Trophoblast cell (in vitro differentiated cells and primary cell): ENCODE results near the gene GPC4.

Source experiments
- DNase-seq, 2 donors: peaks; one replicate each; pipeline ENCODE4 v3.0.0-alpha.2; 2016
- H2AFZ ChIP-seq: 2 replicates; pipeline ENCODE4 v1.6.1; 2013; ENCODE audit warnings: low read length, moderate library complexity, mild to moderate bottlenecking; ENCODE audit not compliant: insufficient read depth, poor library complexity
- H2AK5ac ChIP-seq: 2 replicates; pipeline ENCODE4 v1.6.1; 2013; ENCODE audit warnings: mild to moderate bottlenecking, low read length
- H2BK120ac ChIP-seq: 2 replicates; pipeline ENCODE4 v1.6.1; 2013; ENCODE audit warnings: low read length, mild to moderate bottlenecking, moderate library complexity; ENCODE audit not compliant: insufficient read depth, poor library complexity
- H2BK12ac ChIP-seq: 2 replicates; pipeline ENCODE4 v1.6.1; 2013; ENCODE audit warnings: mild to moderate bottlenecking, low read length, moderate library complexity
- H2BK5ac ChIP-seq: 2 replicates; pipeline ENCODE4 v1.6.1; 2013; ENCODE audit warnings: low read length, low read depth, moderate library complexity, mild to moderate bottlenecking; ENCODE audit not compliant: poor library complexity
- H3K14ac ChIP-seq: 2 replicates; pipeline ENCODE4 v1.6.1; 2013; ENCODE audit warnings: mild to moderate bottlenecking, low read length
- H3K18ac ChIP-seq: 2 replicates; pipeline ENCODE4 v1.6.1; 2013; ENCODE audit warnings: mild to moderate bottlenecking, low read length
- H3K23ac ChIP-seq: 2 replicates; pipeline ENCODE4 v1.6.1; 2013; ENCODE audit warnings: low read length
- H3K27ac ChIP-seq: 2 replicates; pipeline ENCODE4 v1.5.1; 2013; ENCODE audit warnings: low read depth, mild to moderate bottlenecking, inconsistent platforms, low read length, moderate library complexity
- H3K27me3 ChIP-seq: 2 replicates; pipeline ENCODE4 v1.6.1; 2013; ENCODE audit warnings: inconsistent platforms, mild to moderate bottlenecking, low read length, moderate library complexity; ENCODE audit not compliant: insufficient read depth
- H3K36me3 ChIP-seq, 2 experiments: 1 replicate in 1 of 2; 2 replicates in 1 of 2; pipeline ENCODE4 v1.6.1; 2013; ENCODE audit warnings: low read length in 2 of 2, mild to moderate bottlenecking in 2 of 2, moderate library complexity in 1 of 2; ENCODE audit not compliant: insufficient read depth in 2 of 2, control insufficient read depth in 1 of 2
- H3K4ac ChIP-seq: 2 replicates; pipeline ENCODE4 v1.6.1; 2013; ENCODE audit warnings: low read depth, mild to moderate bottlenecking, low read length, moderate library complexity
- H3K4me1 ChIP-seq, 2 experiments: 1 replicate in 1 of 2; 2 replicates in 1 of 2; pipeline ENCODE4 v1.6.1; 2013; ENCODE audit warnings: low read length in 2 of 2, mild to moderate bottlenecking in 2 of 2, moderate library complexity in 1 of 2; ENCODE audit not compliant: insufficient read depth in 2 of 2, control insufficient read depth in 1 of 2
- H3K4me2 ChIP-seq: 2 replicates; pipeline ENCODE4 v1.6.1; 2013; ENCODE audit warnings: inconsistent platforms, mild to moderate bottlenecking, low read length, moderate library complexity
- H3K4me3 ChIP-seq: 2 replicates; pipeline ENCODE4 v1.5.1; 2013; ENCODE audit warnings: mild to moderate bottlenecking, low read depth, low read length, inconsistent platforms
- H3K79me1 ChIP-seq: one replicate; pipeline ENCODE4 v1.6.1; 2013; ENCODE audit warnings: low read length
- H3K79me2 ChIP-seq: 2 replicates; pipeline ENCODE4 v1.6.1; 2013; ENCODE audit warnings: low read length, mild to moderate bottlenecking; ENCODE audit not compliant: control insufficient read depth, insufficient read depth, poor library complexity
- H3K9ac ChIP-seq: 2 replicates; pipeline ENCODE4 v1.6.1; 2013; ENCODE audit warnings: mild to moderate bottlenecking, low read length
- H3K9me3 ChIP-seq: 2 replicates; pipeline ENCODE4 v1.6.1; 2013; ENCODE audit warnings: low read depth, mild to moderate bottlenecking, control low read depth, inconsistent platforms, low read length; ENCODE audit not compliant: insufficient read depth
- H4K12ac ChIP-seq: 2 replicates; pipeline ENCODE4 v1.6.1; 2013; ENCODE audit warnings: low read depth, mild to moderate bottlenecking, low read length, moderate library complexity
- H4K8ac ChIP-seq: 2 replicates; pipeline ENCODE4 v1.6.1; 2013; ENCODE audit warnings: low read depth, mild to moderate bottlenecking, low read length, moderate library complexity
- H4K91ac ChIP-seq: one replicate; pipeline ENCODE4 v1.6.1; 2013; ENCODE audit warnings: low read depth, mild to moderate bottlenecking, low read length, moderate library complexity
- WGBS: extraction: QIAGEN DNeasy Blood & Tissue Kit; methylation state at CpG from one replicate; pipeline ENCODE4 v1.1.7; 2013; ENCODE audit warnings: missing lambda C conversion rate; ENCODE audit not compliant: insufficient read length, insufficient coverage; ENCODE audit errors: extremely low coverage; 5-methylcytosine and 5-hydroxymethylcytosine counted together

Gene GPC4

GRCh38 chrX:133374874-133375387 is 40.4 kb downstream of the GPC4 start:
- Histone ChIP-seq H3K9ac (no peak overlapping the region), H4K91ac (no peak overlapping the region), H3K4me1 (no peaks in the 10 kb centered on the region), H3K36me3 (peaks cover 0 to 2% of the 10 kb centered on the region in 2 experiments), H4K8ac (no peak overlapping the region), H2AK5ac (no peak overlapping the region), H3K18ac (no peak overlapping the region), H3K9me3 (no peaks in the 10 kb centered on the region), H3K27me3 (no peaks in the 10 kb centered on the region), H2BK120ac (no peak overlapping the region), H3K79me1 (no peaks in the 10 kb centered on the region), H3K4me3 (no peak overlapping the region), H2BK5ac (no peak overlapping the region), H3K4ac (no peak overlapping the region), H3K79me2 (no peaks in the 10 kb centered on the region), H3K14ac (no peak overlapping the region), H3K4me2 (no peak overlapping the region), H3K27ac (no peak overlapping the region), H4K12ac (no peak overlapping the region), H2BK12ac (no peak overlapping the region), H3K23ac (no peak overlapping the region), H2AFZ (no peak overlapping the region)
- WGBS: no CpG with 5 or more reads among the region's 2 CpGs
- no peak for DNase-seq

- H4K91ac ChIP-seq: no peak overlapping the region
- no peak overlapping the region for H3K9ac ChIP-seq
- H3K14ac ChIP-seq: no peak overlapping the region
- no CpG with 5 or more reads among the region's 2 CpGs for WGBS
- H3K9me3 ChIP-seq: no peaks in the 10 kb centered on the region
- H3K23ac ChIP-seq: no peak overlapping the region
- no peak overlapping the region for H3K4me3 ChIP-seq
- H3K27ac ChIP-seq: no peak overlapping the region
- H3K18ac ChIP-seq: no peak overlapping the region
- no peak overlapping the region for H3K4ac ChIP-seq
- H3K79me2 ChIP-seq: no peaks in the 10 kb centered on the region
- H3K36me3 ChIP-seq: peaks cover 0 to 2% of the 10 kb centered on the region in 2 experiments
- no peak overlapping the region for H4K12ac ChIP-seq
- no peak overlapping the region for H2BK120ac ChIP-seq
- H3K4me1 ChIP-seq: no peaks in the 10 kb centered on the region
- no peak overlapping the region for H2BK5ac ChIP-seq
- H2BK12ac ChIP-seq: no peak overlapping the region
- H4K8ac ChIP-seq: no peak overlapping the region
- no peak overlapping the region for H2AFZ ChIP-seq
- H3K79me1 ChIP-seq: no peaks in the 10 kb centered on the region
- no peak for DNase-seq
- no peak overlapping the region for H3K4me2 ChIP-seq
- no peaks in the 10 kb centered on the region for H3K27me3 ChIP-seq
- no peak overlapping the region for H2AK5ac ChIP-seq
Measured at GRCh38 chrX:133373386-133374079, 41.8 kb downstream of the GPC4 start.

DNA sequence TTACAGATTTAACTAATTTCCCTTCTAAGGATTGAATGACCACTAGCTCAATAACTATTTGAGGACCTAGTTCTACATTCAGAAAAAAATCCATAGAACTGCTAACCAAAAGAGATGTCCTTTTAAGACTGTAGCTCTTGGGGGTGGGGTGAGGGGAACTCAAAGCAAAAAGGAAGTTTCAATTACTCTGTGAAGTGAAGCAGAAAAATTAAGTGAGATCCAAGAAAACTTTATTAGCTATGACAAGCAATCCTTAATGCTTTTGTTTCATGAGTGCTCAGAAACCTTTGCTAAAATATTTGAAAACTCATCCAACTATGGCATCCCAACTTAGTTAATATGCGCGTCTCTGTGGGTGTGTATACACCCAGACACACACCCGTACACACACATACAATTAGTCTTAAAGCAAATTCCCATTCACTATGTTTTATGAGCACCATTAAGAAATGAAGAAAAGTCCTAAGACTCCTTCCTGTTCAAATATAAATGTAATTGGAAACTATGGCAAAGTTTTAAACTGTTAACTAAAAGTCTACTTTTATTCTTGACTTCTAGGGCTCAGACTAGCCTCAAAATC is 44.5 kb downstream of the GPC4 start:
- Histone ChIP-seq H3K4ac (no peak overlapping the region), H3K36me3 (no peaks in the 10 kb centered on the region), H2AK5ac (no peak overlapping the region), H4K8ac (no peak overlapping the region), H4K12ac (no peak overlapping the region), H4K91ac (no peak overlapping the region), H3K27me3 (no peaks in the 10 kb centered on the region), H2BK5ac (no peak overlapping the region), H3K18ac (no peak overlapping the region), H3K23ac (no peak overlapping the region), H2BK120ac (no peak overlapping the region), H3K14ac (no peak overlapping the region), H3K4me3 (no peak overlapping the region), H3K9ac (no peak overlapping the region), H3K4me1 (no peaks in the 10 kb centered on the region), H2AFZ (no peak overlapping the region), H3K4me2 (no peak overlapping the region), H3K27ac (no peak overlapping the region), H3K79me2 (no peaks in the 10 kb centered on the region), H3K9me3 (no peaks in the 10 kb centered on the region), H2BK12ac (no peak overlapping the region), H3K79me1 (no peaks in the 10 kb centered on the region)
- DNase-seq: no peak
- no CpG with 5 or more reads among the region's 3 CpGs for WGBS

DNA sequence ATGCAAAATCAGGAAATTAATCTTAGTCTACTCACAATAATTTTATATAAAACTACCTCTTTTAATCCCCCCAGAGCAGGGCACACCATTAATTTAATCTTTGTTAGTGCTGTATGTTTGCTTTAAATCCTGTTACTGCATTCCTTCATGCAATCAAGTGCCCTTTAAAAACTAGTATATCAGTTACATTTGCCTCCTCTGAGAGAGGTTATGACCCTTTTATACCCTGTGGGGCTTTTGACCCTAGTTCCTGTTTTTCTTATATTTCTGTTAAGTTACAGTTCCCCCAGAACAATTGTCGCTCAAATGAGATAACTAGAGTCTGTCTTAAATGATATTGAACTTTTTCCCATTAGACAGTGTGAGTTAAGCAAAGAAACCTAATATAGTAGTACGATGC is 46.2 kb downstream of the GPC4 start:
- Histone ChIP-seq H3K14ac (no peak overlapping the region), H3K9me3 (no peaks in the 10 kb centered on the region), H3K79me2 (no peaks in the 10 kb centered on the region), H3K79me1 (no peaks in the 10 kb centered on the region), H3K4me3 (no peak overlapping the region), H3K4me2 (no peak overlapping the region), H4K12ac (no peak overlapping the region), H4K8ac (no peak overlapping the region), H2BK120ac (no peak overlapping the region), H2BK5ac (no peak overlapping the region), H3K36me3 (no peaks in the 10 kb centered on the region), H3K27ac (no peak overlapping the region), H3K4ac (no peak overlapping the region), H3K9ac (no peak overlapping the region), H2BK12ac (no peak overlapping the region), H3K27me3 (no peaks in the 10 kb centered on the region), H3K4me1 (no peaks in the 10 kb centered on the region), H3K18ac (no peak overlapping the region), H3K23ac (no peak overlapping the region), H4K91ac (no peak overlapping the region), H2AK5ac (no peak overlapping the region), H2AFZ (no peak overlapping the region)
- DNase-seq: no peak
- WGBS: no CpG with 5 or more reads among the region's 2 CpGs
